HG02623 (cell line): ENCODE measurements around the gene PRPF8.
A peak's percentile ranks its signal among the peaks of the same experiment; 100 is the strongest.
"Not testable (repeated sequence)": the region's sequence is repeated elsewhere in the genome, so short reads cannot be mapped to it uniquely, and the experiment has no call there.

Experiments
- ATAC-seq: cut with Tn5 transposase; IDR thresholded peaks from one replicate; pipeline ENCODE4 v1.9.1; 2021; ENCODE audit warnings: moderate library complexity; ENCODE audit not compliant: unreplicated experiment

The PRPF8 gene

GRCh38 chr17:1716912-1717695, 32.4 kb upstream of the PRPF8 start:
- ATAC-seq = peak; percentile 38

DNA sequence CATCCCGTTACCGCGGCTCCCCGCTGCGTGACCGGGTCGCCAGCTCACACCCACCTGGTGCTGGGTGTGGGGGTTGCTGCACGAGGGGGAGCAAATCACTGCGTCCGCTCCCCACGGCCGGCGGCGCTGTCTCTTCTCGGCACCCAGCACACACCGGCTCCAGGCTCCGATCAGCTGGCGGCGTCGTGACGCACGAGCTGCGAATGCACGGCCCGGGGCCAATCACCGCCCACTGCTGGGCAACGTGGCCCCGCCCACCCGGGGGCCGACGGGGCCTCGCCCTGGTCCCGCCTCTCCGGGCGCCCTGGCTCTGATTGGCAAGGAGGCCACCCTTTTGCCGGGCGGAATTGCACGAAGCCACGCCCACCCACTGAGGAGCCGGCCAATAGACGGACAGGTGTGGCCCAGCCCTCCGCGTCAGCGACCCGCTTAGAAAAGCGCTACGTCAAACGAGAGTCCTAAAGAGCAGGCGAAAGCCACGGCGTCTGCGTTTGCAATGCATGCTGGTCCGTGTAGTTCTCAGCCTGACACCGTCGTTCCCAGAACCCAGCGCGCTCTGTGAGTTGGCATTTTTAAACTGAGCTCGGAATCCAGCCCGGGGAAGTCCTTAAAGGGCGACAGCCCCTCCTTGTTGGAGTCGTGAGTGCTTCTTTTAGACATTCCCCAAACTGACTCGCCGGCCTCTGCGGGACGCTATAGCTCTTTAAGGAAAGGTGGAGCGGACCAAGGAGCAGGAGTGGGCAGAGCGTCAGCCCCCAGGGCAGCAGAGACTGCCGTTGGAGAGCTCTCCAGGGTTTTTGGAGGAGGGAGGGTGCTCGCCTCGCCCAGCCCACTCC, 31.6 kb upstream of the PRPF8 start:
- ATAC-seq = peak; percentile 66

DNA sequence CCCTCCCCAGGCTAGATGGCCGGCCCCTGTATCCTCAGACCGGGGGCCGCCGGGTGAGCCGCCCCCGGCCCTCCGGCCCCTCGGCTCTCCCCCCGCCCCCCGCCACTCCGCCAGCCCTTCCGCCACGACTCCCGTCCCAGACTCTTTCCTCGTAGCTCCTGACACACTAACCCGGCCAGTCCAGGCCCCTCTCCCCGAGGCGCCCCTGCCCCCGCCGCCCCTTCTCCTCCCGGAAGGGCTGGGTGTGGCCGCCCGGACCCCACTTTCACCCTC, 31.1 kb upstream of the PRPF8 start:
- ATAC-seq = no peak

DNA sequence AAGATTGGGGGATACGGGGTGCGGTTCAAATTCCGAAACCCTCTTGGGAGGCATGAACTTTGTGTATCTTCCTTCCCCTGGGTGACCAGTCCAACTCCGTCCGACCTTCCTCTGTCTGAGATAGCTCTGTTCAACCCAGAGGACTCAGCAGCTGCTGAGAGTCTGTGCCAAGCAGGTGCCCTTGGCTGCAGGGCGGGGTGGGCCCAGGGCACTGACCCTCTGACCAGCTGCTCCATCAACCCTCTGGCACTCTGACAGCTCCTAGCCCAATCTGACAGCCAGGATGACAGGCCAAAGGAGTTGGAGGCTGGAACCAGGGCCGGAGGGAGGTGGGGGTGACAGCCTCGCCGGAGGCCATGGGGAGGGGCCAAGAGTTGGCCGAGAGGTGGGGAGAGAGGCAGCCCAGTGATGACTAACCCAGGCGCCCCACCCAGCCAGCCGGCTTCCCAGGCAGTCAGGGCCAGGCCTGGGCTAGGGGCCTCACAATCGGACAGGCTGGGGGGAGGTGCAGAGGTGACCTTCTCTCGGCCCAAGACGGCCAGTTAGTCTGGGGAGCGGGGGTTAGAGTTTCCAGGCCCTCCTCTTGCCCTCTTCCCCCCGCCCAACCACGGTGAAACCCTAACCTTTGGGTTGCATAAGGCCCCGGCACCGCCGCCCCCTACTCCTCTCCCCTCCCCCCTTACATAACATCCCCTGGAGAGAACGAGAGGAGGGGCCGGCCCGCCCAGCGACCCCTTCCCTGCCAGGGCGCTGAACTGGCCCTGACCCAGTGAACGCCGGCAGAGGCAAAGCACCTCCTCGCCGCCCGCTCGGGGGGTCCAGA, 30.5 kb upstream of the PRPF8 start:
- ATAC-seq = no peak

GRCh38 chr17:1714427-1714979, 29.8 kb upstream of the PRPF8 start:
- ATAC-seq = no peak

DNA sequence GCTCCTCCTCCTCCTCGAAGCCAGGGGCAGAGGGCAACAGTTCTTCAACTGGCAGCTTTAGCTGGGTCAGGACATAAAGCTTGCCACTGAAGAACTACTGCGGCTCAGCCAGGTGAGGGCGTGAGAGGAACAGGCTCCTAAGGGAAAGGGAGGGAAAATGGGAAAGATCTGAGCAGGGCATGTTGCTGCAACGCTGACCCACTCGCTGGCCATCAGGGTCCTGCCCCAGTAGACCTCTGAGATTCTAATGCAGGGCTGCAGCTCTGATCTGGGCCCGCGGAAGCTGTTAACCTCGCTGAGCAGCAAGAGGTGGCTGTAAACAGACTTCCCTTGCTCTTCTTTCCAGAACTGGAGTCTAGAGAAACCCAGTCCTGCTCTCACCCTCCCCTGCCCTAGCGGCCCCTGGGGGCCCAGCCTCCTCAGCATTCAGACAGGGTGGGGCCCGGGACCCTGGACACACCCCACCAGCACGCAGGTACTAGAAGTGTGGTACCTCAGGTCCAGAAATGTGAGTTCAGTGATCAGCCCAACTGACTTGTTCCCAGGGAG, 29.3 kb upstream of the PRPF8 start:
- no peak for ATAC-seq

DNA sequence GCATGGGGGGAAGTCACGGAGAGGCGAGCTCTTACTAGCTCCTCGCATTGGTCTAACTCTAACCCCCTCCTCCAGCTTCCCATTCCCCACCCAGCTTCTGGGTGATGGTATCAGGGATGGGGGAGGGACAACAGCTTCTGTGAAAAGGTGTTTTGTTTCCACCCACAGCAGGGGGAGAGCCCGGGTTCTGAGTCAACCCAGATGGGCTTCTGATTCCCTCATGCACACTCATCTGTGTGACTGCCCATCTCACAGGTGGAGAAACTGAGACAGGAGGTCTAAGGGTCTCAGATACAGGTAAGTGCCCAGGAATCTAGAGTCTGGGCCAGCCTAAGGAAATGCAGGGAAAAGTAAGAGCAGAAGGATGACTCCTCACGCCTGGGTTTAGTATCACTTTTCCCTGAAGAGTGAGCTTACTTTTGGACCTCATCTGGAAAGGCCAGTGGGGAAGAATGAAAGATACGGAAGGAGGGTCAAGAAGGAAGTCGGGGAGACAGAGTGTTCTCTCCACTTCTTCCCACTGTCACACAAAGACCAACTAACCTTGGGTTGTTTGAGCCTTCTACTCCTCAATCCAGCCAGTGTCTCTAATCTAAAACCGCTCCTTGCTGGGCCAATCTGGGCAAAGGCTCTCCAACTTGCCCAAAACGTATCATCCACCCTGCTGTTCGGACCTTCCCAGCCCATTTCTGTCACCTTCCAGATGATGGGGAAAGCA, 28.7 kb upstream of the PRPF8 start:
- ATAC-seq = no peak

GRCh38 chr17:1712271-1712670, 27.6 kb upstream of the PRPF8 start:
- ATAC-seq = no peak

DNA sequence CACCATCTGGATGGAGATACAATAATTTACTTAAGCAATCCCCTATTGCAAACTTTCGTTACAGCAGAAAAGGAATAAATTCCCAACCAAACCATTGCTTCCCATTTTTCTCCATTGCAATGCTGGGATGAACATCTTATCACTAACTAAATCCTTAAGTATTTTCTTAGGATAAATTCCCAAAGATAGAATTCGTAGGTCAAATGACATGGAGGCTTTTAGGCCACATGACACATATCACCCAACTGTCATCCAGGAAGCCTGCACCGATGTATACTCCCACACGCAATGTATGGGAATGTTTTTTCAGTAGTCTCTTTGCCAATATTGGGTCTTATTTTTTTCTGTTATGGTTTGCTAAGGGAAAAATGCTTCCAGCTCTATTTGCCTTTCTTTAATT, 27.1 kb upstream of the PRPF8 start:
- no peak for ATAC-seq

DNA sequence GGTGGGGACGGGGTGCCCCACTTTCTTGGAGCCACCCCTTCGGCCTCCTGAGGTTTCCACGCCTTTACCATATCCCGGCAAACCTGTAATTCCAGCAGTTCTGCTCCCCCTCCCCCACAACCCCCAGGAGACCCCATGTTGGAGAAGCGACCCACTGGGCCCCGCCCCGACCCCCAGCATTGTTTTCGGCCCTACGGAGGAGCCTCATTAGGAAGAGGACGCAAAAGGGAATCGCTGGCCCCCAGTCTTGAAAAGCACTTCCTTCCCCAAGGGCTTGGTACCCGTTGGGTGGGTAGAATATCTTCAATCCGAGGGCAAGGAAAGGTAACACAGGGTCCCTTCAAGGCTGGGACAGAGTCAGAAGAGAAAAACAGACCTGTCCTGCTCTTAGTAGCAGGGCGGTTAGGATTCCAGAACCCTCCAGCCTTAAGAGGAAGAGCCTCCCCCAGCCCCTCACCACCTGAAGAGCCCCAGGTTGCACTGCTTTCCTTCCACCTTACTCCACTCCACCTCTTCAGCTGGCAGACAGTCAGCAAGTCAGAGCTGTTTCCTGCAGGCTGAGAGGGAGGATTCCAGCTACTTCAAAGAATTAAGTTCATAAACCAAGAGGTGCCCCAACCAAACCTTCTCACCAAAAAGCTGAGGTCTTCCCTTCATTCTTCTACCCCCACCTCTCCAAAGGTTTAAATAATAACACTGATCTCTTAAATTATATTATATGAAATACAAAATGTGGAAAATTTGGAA, 26.3 kb upstream of the PRPF8 start:
- ATAC-seq = no peak

DNA sequence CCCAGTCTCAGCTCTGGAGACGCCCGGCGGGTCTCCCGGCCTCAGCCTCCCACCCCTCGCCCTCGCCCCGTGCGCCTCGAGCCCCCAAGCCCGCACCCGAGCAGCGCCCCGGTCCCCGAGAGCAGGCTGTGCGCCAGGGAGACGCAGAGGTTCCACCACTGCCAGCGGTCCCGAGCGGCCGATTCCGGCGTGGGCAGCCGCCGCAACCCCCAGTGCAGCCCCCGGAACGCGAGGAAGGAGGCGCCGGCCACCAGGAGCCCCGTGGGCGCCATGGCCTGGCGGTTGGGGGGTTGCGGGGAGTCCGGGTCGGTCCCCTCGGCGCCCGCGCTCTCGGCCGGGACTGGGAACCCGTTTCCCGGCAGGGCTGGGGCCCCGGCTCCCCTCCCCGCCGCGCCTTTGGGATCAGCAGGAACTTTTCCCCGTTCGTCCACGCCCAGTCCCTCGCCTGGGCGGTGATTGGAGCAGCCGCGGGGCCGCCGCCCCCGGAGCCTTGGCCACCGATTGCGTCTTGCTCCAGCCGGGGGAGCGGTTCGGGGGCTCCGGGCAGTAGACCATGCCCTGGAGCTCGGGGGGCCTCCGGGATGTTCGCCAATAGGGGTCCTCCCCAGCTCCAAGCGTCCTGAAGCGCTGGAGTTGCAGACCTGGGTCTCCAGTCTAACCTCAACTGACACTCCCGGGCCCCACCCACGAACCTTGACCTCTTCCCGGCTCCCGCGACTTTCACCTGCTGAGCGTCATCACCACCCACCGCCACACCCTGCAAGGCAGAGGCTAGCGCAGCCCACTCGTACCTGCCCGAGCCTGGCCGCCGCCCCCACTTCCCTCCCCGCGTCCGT, 25.5 kb upstream of the PRPF8 start, which contains the start of gene TLCD2:
TLCD2 (minus strand) TSS at position 407 of the 836 bp plus-strand sequence; CDS start at position 272, 135 bp downstream.
- no peak for ATAC-seq

GRCh38 chr17:1709403-1709951, 24.8 kb upstream of the PRPF8 start:
- no peak for ATAC-seq

DNA sequence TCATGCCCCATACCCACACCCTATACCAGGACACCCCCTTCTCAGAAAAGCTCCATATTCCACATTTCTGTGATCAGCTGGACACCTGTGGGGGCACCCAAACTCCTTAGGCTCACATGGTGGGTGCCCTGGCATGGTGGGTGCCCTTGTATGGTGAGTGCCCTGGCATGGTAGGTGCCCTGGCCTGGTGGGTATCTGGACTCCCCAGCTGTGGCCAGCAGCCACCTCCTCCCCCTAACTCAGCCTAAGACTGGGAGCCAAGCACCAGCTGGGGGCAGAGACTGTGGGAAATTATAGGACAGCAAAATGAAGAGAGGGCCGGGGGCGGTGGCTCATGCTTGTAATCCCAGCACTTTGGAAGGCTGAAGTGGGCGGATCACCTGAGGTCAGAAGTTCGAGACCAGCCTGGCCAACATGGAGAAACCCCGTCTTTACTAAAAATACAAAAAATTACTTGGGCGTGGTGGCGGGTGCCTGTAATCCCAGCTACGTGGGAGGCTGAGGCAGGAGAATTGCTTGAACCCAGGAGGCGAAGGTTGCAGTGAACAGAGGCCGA, 24.2 kb upstream of the PRPF8 start:
- ATAC-seq = not testable (repeated sequence)

- no peak for ATAC-seq
Observed at GRCh38 chr17:1707107-1707506, 22.4 kb upstream of the PRPF8 start.

GRCh38 chr17:1705004-1705403, 20.3 kb upstream of the PRPF8 start:
- no peak for ATAC-seq

- ATAC-seq = no peak
Observed at GRCh38 chr17:1703063-1703462, 18.4 kb upstream of the PRPF8 start.

DNA sequence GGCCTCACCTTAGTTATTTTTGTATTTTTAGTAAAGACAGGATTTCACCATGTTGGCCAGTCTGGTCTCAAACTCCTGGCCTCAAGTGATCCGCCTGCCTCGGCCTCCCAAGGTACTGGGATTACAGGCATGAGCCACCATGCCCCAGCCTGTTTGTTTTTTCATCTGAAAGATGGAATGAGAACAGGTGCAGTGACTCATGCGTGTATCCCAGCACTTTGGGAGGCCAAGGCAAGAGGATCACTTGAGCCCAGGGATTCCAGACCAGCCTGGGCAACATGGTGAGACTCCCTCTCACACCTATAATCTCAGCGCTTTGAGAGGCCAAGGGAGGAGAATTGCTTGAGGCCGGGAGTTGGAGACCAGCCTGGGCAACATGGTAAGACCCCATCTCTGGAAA, 15.2 kb upstream of the PRPF8 start:
- not testable (repeated sequence) for ATAC-seq

DNA sequence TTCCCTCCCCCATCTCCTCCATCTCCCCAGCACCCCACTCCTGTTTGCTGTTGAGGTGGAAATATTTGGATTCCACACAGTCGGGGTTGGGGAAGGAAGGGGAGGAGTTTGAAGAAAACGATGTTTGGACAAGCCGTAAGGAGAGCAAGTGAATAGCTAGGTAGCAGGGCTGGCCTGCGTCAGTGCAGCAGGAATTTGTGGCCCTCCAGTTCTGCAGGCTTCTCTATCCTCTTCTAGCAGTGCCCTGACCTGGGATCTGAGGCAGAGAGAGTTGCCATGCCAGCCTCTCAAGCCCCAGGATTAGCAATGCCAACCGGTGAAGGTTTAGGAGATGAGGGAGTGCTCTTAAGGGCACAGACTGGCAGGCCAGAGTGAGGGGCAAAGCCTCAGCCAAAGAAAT, 13.0 kb upstream of the PRPF8 start:
- no peak for ATAC-seq
